HepG2 (cell line): ENCODE results near the gene NAT10. TPM values are rescaled to one million over a fixed set of nuclear protein-coding genes. Genes with fewer than 3 reads are reported as not detected.
A peak's percentile ranks its signal among the peaks of the same experiment; 100 is the strongest.

Experiments used
- BRCA1 ChIP-seq: sonication (generic); formaldehyde crosslinking; IDR thresholded peaks from 2 replicates; pipeline ENCODE4 v1.4.0; 2020; ENCODE audit warnings: missing genetic modification reagents
- CC2D1A ChIP-seq: sonication (generic); formaldehyde crosslinking; IDR thresholded peaks from 2 replicates; pipeline ENCODE4 v1.8.1; 2023; ENCODE audit warnings: mild to moderate bottlenecking, missing genetic modification reagents
- CHCHD3 ChIP-seq: sonication (generic); formaldehyde crosslinking; IDR thresholded peaks from 2 replicates; pipeline ENCODE4 v1.8.0; 2022; ENCODE audit warnings: mild to moderate bottlenecking, missing genetic modification reagents, moderate library complexity
- DDIT3 ChIP-seq: sonication (generic); formaldehyde crosslinking; IDR thresholded peaks from 2 replicates; pipeline ENCODE4 v1.4.0; 2020; ENCODE audit warnings: mild to moderate bottlenecking, missing genetic modification reagents
- DMTF1 ChIP-seq: sonication (generic); formaldehyde crosslinking; IDR thresholded peaks from 2 replicates; pipeline ENCODE4 v1.4.0; 2020; ENCODE audit warnings: mild to moderate bottlenecking, missing genetic modification reagents
- EEA1 ChIP-seq: sonication (generic); formaldehyde crosslinking; IDR thresholded peaks from 2 replicates; pipeline ENCODE4 v1.5.1; 2020; ENCODE audit warnings: mild to moderate bottlenecking, missing genetic modification reagents, borderline replicate concordance
- EHMT2 ChIP-seq: fragments of 200-600 bp; sonication (generic); IDR thresholded peaks from 2 replicates; pipeline ENCODE4 v1.7.0; 2017; ENCODE audit warnings: antibody characterized with exemption, low read depth, low read length, borderline replicate concordance
- HCFC1 ChIP-seq: fragments of 150-350 bp; IDR thresholded peaks from 2 replicates; pipeline ENCODE4 v1.6.1; 2014; ENCODE audit warnings: low read depth, low read length
- HNF4A ChIP-seq: sonication (generic); formaldehyde crosslinking; IDR thresholded peaks from 2 replicates; pipeline ENCODE4 v1.4.0; 2020; ENCODE audit warnings: missing genetic modification reagents
- HNRNPLL ChIP-seq: fragments of 200-400 bp; formaldehyde crosslinking; IDR thresholded peaks from 2 replicates; pipeline ENCODE4 v1.6.1; 2017; ENCODE audit warnings: mild to moderate bottlenecking, low read depth, low read length; ENCODE audit not compliant: poor library complexity, severe bottlenecking
- HOXD1 ChIP-seq: sonication (generic); formaldehyde crosslinking; IDR thresholded peaks from 2 replicates; pipeline ENCODE4 v1.5.0; 2020; ENCODE audit warnings: missing genetic modification reagents
- KDM5A ChIP-seq: fragments of 200-600 bp; sonication (generic); IDR thresholded peaks from 2 replicates; pipeline ENCODE4 v1.7.0; 2018; ENCODE audit warnings: antibody characterized with exemption, mild to moderate bottlenecking, low read length, borderline replicate concordance
- MTA1 ChIP-seq: sonication (generic); formaldehyde crosslinking; IDR thresholded peaks from 2 replicates; pipeline ENCODE4 v1.4.0; 2020; ENCODE audit warnings: missing genetic modification reagents, mild to moderate bottlenecking, borderline replicate concordance
- NONO ChIP-seq, 2 experiments: fragments of 450-650 bp in 1 of 2; sonication (generic) in 1 of 2; formaldehyde crosslinking in 1 of 2; IDR thresholded peaks in 1 of 2; conservative IDR thresholded peaks in 1 of 2; 2 replicates each; pipeline versions ENCODE4 v1.6.1 to v1.8.0; 2017 to 2022; ENCODE audit warnings: mild to moderate bottlenecking in 1 of 2, missing genetic modification reagents in 1 of 2, moderate library complexity in 1 of 2
- ONECUT2 ChIP-seq: sonication (generic); formaldehyde crosslinking; IDR thresholded peaks from 2 replicates; pipeline ENCODE4 v1.4.0; 2020; ENCODE audit warnings: missing genetic modification reagents
- RBM39 ChIP-seq: fragments of 200-400 bp; formaldehyde crosslinking; IDR thresholded peaks from one replicate; pipeline ENCODE4 v1.6.1; 2018; ENCODE audit warnings: antibody characterized with exemption, mild to moderate bottlenecking, low read depth, low read length; ENCODE audit not compliant: poor library complexity, severe bottlenecking
- SIN3A ChIP-seq: IDR thresholded peaks from 2 replicates; pipeline ENCODE4 v1.6.1; 2011; ENCODE audit warnings: low read depth, mild to moderate bottlenecking, control low read depth, low read length, borderline replicate concordance
- SRSF1 ChIP-seq: fragments of 200-400 bp; formaldehyde crosslinking; optimal IDR thresholded peaks from 2 replicates; pipeline ENCODE3; 2017; ENCODE audit warnings: mild to moderate bottlenecking, low read depth, low read length, moderate library complexity
- THYN1 ChIP-seq: sonication (generic); formaldehyde crosslinking; IDR thresholded peaks from 2 replicates; pipeline ENCODE4 v1.8.1; 2023; ENCODE audit warnings: low read depth, mild to moderate bottlenecking, moderate library complexity, missing genetic modification reagents, borderline replicate concordance
- ZNF143 ChIP-seq: sonication (generic); formaldehyde crosslinking; IDR thresholded peaks from 2 replicates; pipeline ENCODE4 v1.4.0; 2020; ENCODE audit warnings: missing genetic modification reagents
- ZNF501 ChIP-seq: sonication (generic); formaldehyde crosslinking; IDR thresholded peaks from 2 replicates; pipeline ENCODE4 v1.5.1; 2020; ENCODE audit warnings: mild to moderate bottlenecking, moderate library complexity, missing genetic modification reagents
- ZNF547 ChIP-seq: sonication (generic); formaldehyde crosslinking; IDR thresholded peaks from 2 replicates; pipeline ENCODE4 v1.5.1; 2020; ENCODE audit warnings: mild to moderate bottlenecking, missing genetic modification reagents
- ZNF550 ChIP-seq: sonication (generic); formaldehyde crosslinking; IDR thresholded peaks from 2 replicates; pipeline ENCODE4 v1.4.0; 2020; ENCODE audit warnings: mild to moderate bottlenecking, missing genetic modification reagents, borderline replicate concordance
- ZNF619 ChIP-seq: sonication (generic); formaldehyde crosslinking; IDR thresholded peaks from 2 replicates; pipeline ENCODE4 v1.4.0; 2020; ENCODE audit warnings: mild to moderate bottlenecking, missing genetic modification reagents
- ZNF660 ChIP-seq: sonication (generic); formaldehyde crosslinking; IDR thresholded peaks from 2 replicates; pipeline ENCODE4 v1.5.1; 2020; ENCODE audit warnings: mild to moderate bottlenecking, low read depth, missing genetic modification reagents, borderline replicate concordance
- ZSCAN31 ChIP-seq: sonication (generic); formaldehyde crosslinking; IDR thresholded peaks from 2 replicates; pipeline ENCODE4 v1.5.0; 2020; ENCODE audit warnings: low read depth, mild to moderate bottlenecking, missing genetic modification reagents
- ZZZ3 ChIP-seq: sonication (generic); formaldehyde crosslinking; IDR thresholded peaks from 2 replicates; pipeline ENCODE4 v1.4.0; 2020; ENCODE audit warnings: missing genetic modification reagents, mild to moderate bottlenecking, borderline replicate concordance
- polyA plus RNA-seq, 8 experiments: library from polyadenylated mRNA; depleted of rRNA in 3 of 8; stranded (reverse) in 7 of 8; unstranded in 1 of 8; fragments of >200 nt; fragmentation: Illumina TruSeq in 4 of 8; extraction: Trizol in 4 of 8; gene quantifications; 2 replicates each; pipeline versions ENCODE4 v1.2.1 to v1.2.3, GENCODE V29; 2011 to 2016; ENCODE audit warnings: low read depth in 4 of 8, missing spikeins in 1 of 8, mixed read lengths in 1 of 8; ENCODE audit not compliant: insufficient read depth in 1 of 8
- total RNA-seq, 5 experiments: library from RNA; depleted of rRNA; stranded (reverse); fragments of >200 nt; fragmentation: Illumina TruSeq; extraction: Trizol; gene quantifications; 2 replicates each; pipeline ENCODE4 v1.2.3, GENCODE V29; 2016; ENCODE audit warnings: low read depth in 1 of 5
- TF ChIP-seq, protein P1 (sequence below): IDR thresholded peaks from 2 replicates; pipeline ENCODE4 v1.6.1; 2018; ENCODE audit warnings: missing genetic modification reagents

NAT10 gene
- total and polyA plus RNA-seq, 2 of the 13 experiments (the other 11 are each of a cell fraction or from before 2014, with no cell fraction given), result 33.9 to 51.9 TPM

DNA sequence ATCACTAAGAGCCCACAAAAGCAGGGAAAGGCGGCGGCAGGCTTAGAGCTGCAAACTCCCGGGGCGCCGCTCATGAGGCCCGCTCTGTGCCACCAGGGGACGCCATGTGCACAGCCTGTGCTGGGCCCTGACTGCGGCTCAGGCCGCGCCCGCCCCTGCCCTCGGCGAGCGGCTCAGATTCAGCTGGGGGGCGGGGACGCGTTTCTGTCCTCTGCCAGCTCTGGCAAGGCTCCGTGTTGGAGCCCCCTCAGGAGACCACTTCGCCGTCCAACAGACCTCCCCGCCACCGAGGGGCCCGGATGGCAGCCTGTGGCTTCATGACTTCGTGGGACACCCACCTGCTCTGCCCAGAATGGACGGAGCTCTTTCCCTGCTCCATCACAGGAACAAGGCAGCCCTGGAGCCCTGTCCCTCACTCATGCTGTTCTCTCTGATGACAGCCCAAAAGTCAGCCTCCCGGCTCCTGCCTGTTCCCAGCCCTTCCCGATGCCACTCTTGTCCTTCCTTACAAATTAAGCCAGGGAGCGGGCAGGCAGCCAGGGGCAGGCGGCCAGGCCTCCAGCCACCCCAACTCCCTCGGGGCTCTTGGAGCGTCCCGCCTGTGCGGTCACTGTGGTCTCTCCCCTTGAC lies 69.1 kb downstream of the NAT10 start (continued):
- 0 out of 2 replicates have a peak, but pooled peaks have one; percentile 39 for TF ChIP-seq EEA1
- TF ChIP-seq ZNF501, result peak; percentile 48; the same call in 1 of the 2 replicates
- TF ChIP-seq EHMT2, result no peak
- TF ChIP-seq ZZZ3, result no peak
- no peak for TF ChIP-seq HNF4A
- TF ChIP-seq ZNF547 (CRISPR knock-in tag), result 0 out of 2 replicates have a peak, but pooled peaks have one; percentile 64
- TF ChIP-seq HNRNPLL, result peak; percentile 26
- TF ChIP-seq ZNF143, result no peak
- no peak for TF ChIP-seq CHCHD3 (CRISPR knock-in tag)
- no peak for TF ChIP-seq THYN1 (CRISPR knock-in tag)
- peak; percentile 49; the same call in 1 of the 2 replicates for TF ChIP-seq ZNF619
- no peak for TF ChIP-seq HCFC1
- peak; percentile 48 for TF ChIP-seq RBM39
- TF ChIP-seq, protein P1, sequence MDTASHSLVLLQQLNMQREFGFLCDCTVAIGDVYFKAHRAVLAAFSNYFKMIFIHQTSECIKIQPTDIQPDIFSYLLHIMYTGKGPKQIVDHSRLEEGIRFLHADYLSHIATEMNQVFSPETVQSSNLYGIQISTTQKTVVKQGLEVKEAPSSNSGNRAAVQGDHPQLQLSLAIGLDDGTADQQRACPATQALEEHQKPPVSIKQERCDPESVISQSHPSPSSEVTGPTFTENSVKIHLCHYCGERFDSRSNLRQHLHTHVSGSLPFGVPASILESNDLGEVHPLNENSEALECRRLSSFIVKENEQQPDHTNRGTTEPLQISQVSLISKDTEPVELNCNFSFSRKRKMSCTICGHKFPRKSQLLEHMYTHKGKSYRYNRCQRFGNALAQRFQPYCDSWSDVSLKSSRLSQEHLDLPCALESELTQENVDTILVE, result 0 out of 2 replicates have a peak, but pooled peaks have one; percentile 41
- TF ChIP-seq ZSCAN31, result no peak
- no peak for TF ChIP-seq ZNF660 (CRISPR knock-in tag)
- no peak for TF ChIP-seq CC2D1A (CRISPR knock-in tag)
- TF ChIP-seq NONO (IDR thresholded peaks at IDR 0.05), result no peak
- no peak for TF ChIP-seq NONO (CRISPR knock-in tag; conservative IDR thresholded peaks at IDR 0.05)
- no peak for TF ChIP-seq BRCA1 (CRISPR knock-in tag)
- TF ChIP-seq DDIT3 (CRISPR knock-in tag), result no peak
- no peak for TF ChIP-seq KDM5A
- no peak for TF ChIP-seq MTA1 (CRISPR knock-in tag)
- no peak for TF ChIP-seq SIN3A
- no peak for TF ChIP-seq SRSF1
- TF ChIP-seq DMTF1, result no peak
- no peak for TF ChIP-seq ZNF550 (CRISPR knock-in tag)
- TF ChIP-seq ONECUT2 (CRISPR knock-in tag), result no peak
- no peak for TF ChIP-seq HOXD1 (CRISPR knock-in tag)
